Measurements from ENCODE around the gene CYB5R2.

DNA sequence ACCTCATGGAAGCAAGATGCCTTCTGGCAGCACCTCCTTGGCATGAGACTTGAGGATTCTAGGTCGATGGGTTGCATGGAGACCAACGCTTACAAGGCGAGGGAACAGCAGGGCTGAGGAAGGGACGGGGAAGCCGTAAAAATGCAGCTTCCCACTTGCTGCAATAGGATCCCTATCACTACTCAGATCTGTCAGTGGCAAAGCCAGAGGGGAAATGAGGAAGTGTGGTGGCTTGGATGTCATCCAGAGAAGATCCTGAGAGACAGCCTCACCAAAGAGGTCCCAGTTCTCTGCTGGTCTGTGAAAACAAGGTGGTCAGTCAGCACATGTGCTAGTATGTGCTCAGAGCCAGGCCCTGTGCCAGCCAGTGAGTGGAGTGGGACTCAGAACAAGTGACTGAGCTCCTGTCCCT, 22.2 kb downstream of the CYB5R2 start:
- TF ChIP-seq EZH2 (IDR thresholded peaks at IDR 0.05; ENCODE audit: borderline replicate concordance, insufficient read depth, low read depth, low read length, poor library complexity, severe bottlenecking), result no peak
- TF ChIP-seq, protein P1, sequence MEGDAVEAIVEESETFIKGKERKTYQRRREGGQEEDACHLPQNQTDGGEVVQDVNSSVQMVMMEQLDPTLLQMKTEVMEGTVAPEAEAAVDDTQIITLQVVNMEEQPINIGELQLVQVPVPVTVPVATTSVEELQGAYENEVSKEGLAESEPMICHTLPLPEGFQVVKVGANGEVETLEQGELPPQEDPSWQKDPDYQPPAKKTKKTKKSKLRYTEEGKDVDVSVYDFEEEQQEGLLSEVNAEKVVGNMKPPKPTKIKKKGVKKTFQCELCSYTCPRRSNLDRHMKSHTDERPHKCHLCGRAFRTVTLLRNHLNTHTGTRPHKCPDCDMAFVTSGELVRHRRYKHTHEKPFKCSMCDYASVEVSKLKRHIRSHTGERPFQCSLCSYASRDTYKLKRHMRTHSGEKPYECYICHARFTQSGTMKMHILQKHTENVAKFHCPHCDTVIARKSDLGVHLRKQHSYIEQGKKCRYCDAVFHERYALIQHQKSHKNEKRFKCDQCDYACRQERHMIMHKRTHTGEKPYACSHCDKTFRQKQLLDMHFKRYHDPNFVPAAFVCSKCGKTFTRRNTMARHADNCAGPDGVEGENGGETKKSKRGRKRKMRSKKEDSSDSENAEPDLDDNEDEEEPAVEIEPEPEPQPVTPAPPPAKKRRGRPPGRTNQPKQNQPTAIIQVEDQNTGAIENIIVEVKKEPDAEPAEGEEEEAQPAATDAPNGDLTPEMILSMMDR (IDR thresholded peaks at IDR 0.05), result no peak
